ENCODE data around the gene AOPEP. TPM values are rescaled to one million over a fixed set of nuclear protein-coding genes. Genes with fewer than 3 reads are reported as not detected.

The AOPEP gene
- total and polyA plus RNA-seq, 2 of the 13 experiments (the other 11 are each of a cell fraction or from before 2014, with no cell fraction given), result 22.2 to 41.6 TPM

- no peak for TF ChIP-seq ZNF576 (CRISPR knock-in tag; IDR thresholded peaks at IDR 0.05)
- no peak for TF ChIP-seq FOXM1 (CRISPR knock-in tag; IDR thresholded peaks at IDR 0.05)
- TF ChIP-seq ZNF614 (CRISPR knock-in tag; IDR thresholded peaks at IDR 0.05; ENCODE audit: borderline replicate concordance), result 0 out of 2 replicates have a peak, but pooled peaks have one; percentile 19
- TF ChIP-seq DNMT1 (CRISPR knock-in tag; IDR thresholded peaks at IDR 0.05), result no peak
- TF ChIP-seq AHDC1 (CRISPR knock-in tag; IDR thresholded peaks at IDR 0.05; ENCODE audit: borderline replicate concordance), result peak; percentile 94; the same call in 1 of the 2 replicates
- TF ChIP-seq SOX6 (IDR thresholded peaks at IDR 0.05), result no peak
- peak; percentile 73 for TF ChIP-seq SOX6 (CRISPR knock-in tag; IDR thresholded peaks at IDR 0.05)
- 0 out of 2 replicates have a peak, but pooled peaks have one; percentile 43 for TF ChIP-seq ZNF709 (CRISPR knock-in tag; IDR thresholded peaks at IDR 0.05)
- TF ChIP-seq NCOA2 (CRISPR knock-in tag; IDR thresholded peaks at IDR 0.05), result peak; percentile 84
- no peak for TF ChIP-seq PITX1 (CRISPR knock-in tag; IDR thresholded peaks at IDR 0.05)
- no peak for TF ChIP-seq ZNF670 (CRISPR knock-in tag; IDR thresholded peaks at IDR 0.05; ENCODE audit: borderline replicate concordance)
- 0 out of 2 replicates have a peak, but pooled peaks have one; percentile 25 for TF ChIP-seq ZNF766 (CRISPR knock-in tag; IDR thresholded peaks at IDR 0.05; ENCODE audit: borderline replicate concordance)
- TF ChIP-seq WIZ (CRISPR knock-in tag; IDR thresholded peaks at IDR 0.05), result no peak
- TF ChIP-seq RXRA (CRISPR knock-in tag; IDR thresholded peaks at IDR 0.05), result peak; percentile 92; the same call in 1 of the 2 replicates
- no peak for TF ChIP-seq PRMT3 (CRISPR knock-in tag; IDR thresholded peaks at IDR 0.05; ENCODE audit: borderline replicate concordance, low read depth)
- no peak for TF ChIP-seq SYNCRIP (IDR thresholded peaks at IDR 0.05; ENCODE audit: insufficient read depth, low read depth, low read length)
- TF ChIP-seq SP4 (CRISPR knock-in tag; IDR thresholded peaks at IDR 0.05), result no peak
- TF ChIP-seq TSC22D2 (CRISPR knock-in tag; IDR thresholded peaks at IDR 0.05; ENCODE audit: borderline replicate concordance), result no peak
- TF ChIP-seq BRD4 (CRISPR knock-in tag; IDR thresholded peaks at IDR 0.05), result no peak
- no peak for TF ChIP-seq HDAC6 (IDR thresholded peaks at IDR 0.05; ENCODE audit: low read depth, low read length)
- no peak for TF ChIP-seq MLXIP (CRISPR knock-in tag; IDR thresholded peaks at IDR 0.05; ENCODE audit: borderline replicate concordance)
- no peak for TF ChIP-seq ZNF24 (IDR thresholded peaks at IDR 0.05)
Measured at GRCh38 chr9:94941211-94941875, 214.8 kb downstream of the AOPEP start (continued).
